Lower leg skin (tissue), 4 donors: ENCODE results near the gene CD82. TPM values are rescaled to one million over a fixed set of nuclear protein-coding genes. Genes with fewer than 3 reads are reported as not detected.

Source experiments
- DNase-seq, 2 donors: peaks; one replicate each; pipeline ENCODE4 v3.0.0-alpha.2; 2019; ENCODE audit warnings: low spot score in 2 of 2
- H3K4me3 ChIP-seq: fragments of 200-600 bp; sonication (generic); 2 replicates; pipeline ENCODE4 v1.5.1; 2017; ENCODE audit warnings: mild to moderate bottlenecking, low read depth; ENCODE audit not compliant: poor library complexity, severe bottlenecking
- CTCF ChIP-seq, 3 donors: fragments of 450-650 bp; IDR thresholded peaks; one replicate each; pipeline ENCODE4 v1.5.1; 2016; ENCODE audit warnings: antibody characterized with exemption in 3 of 3, mild to moderate bottlenecking in 3 of 3, moderate library complexity in 2 of 3
- POLR2A ChIP-seq, 2 donors: fragments of 450-650 bp; IDR thresholded peaks; one replicate each; pipeline ENCODE4 v1.6.1; 2016 to 2017; ENCODE audit warnings: antibody characterized with exemption in 2 of 2, mild to moderate bottlenecking in 1 of 2, moderate library complexity in 1 of 2
- WGBS, 2 donors: methylation state at CpG; one replicate each; pipeline ENCODE4 v1.1.5; 2018; 5-methylcytosine and 5-hydroxymethylcytosine counted together
- intact Hi-C: fragments of 100-400 bp; cut with DNase I; formaldehyde crosslinking; loops from one replicate; pipeline ENCODE4 v1.15.0; 2023; ENCODE audit warnings: low total_unique reads
- total RNA-seq, 4 donors: library from RNA; depleted of rRNA; stranded (reverse); fragments of >200 nt; gene quantifications; one replicate each; pipeline ENCODE4 v1.1.0, GENCODE V29; 2016

CD82 gene
- total RNA-seq, 4 donors from 2014 or later = 47.1 to 95.4 (median 76.6) TPM

- 63 to 66% methylated on average over 5 of the region's 5 CpGs for WGBS, 2 donors
- intact Hi-C loops = no loop called here
- H3K4me3 ChIP-seq = no peak overlapping the region
- DNase-seq = no peak
- TF ChIP-seq CTCF (IDR thresholded peaks at IDR 0.05) (no peak), POLR2A (IDR thresholded peaks at IDR 0.05) (no peak)
Measured at GRCh38 chr11:44578279-44578678, 12.8 kb downstream of the CD82 start.

- DNase-seq = no peak
- H3K4me3 ChIP-seq = no peak overlapping the region
- TF ChIP-seq POLR2A (IDR thresholded peaks at IDR 0.05) = no peak
- TF ChIP-seq CTCF (IDR thresholded peaks at IDR 0.05) = no peak
- intact Hi-C loops = no loop called here
- 54 to 55% methylated on average over 6 of the region's 6 CpGs for WGBS, 2 donors
Measured at GRCh38 chr11:44579302-44579761, 13.9 kb downstream of the CD82 start.

DNA sequence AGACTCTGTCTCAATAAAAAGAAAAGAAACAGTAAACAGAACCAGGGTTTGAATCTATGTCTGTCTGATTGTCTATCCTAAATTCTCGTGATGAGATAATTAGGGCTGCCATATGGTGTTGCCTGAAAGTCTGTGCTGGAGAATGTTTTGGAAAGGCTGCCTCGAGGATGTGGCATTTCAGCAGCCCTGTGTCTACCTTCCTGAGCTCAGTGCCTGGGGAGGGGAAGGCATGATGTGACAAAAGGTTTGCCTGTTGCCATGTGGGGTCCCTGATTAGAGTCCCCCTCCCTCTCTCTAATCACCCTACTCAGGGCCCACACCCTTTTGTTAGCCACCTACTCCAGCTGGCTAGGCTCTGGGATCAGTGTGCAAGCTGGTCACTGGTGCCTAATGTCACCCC lies 15.2 kb downstream of the CD82 start:
- intact Hi-C loops = no loop called here
- no peak for DNase-seq
- no peak overlapping the region for H3K4me3 ChIP-seq
- WGBS, 2 donors = 64 to 80% methylated on average over 2 of the region's 2 CpGs
- TF ChIP-seq CTCF (IDR thresholded peaks at IDR 0.05) (no peak), POLR2A (IDR thresholded peaks at IDR 0.05) (no peak)

DNA sequence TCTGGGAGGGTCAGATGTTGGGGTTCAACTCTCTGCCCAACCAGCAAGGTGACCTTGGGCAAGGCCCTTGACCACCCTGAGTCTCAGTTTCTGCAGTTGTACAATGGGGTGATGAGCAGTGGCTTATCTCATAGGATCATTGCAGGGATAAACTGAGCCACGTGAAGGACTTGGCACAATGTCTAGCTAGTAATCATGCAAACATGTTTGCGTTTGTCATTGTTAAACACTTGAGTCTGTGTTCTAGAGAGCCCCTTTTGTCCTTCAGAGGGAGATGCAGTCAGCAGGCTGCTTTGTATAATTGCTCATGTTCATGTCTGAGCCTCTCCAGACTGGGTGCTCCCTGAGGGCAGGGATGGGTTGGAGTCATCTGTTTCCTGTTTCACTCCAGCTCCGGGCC lies 15.8 kb downstream of the CD82 start:
- 21 to 38% methylated on average over 3 of the region's 3 CpGs for WGBS, 2 donors
- DNase-seq = no peak
- TF ChIP-seq POLR2A (IDR thresholded peaks at IDR 0.05) = no peak
- TF ChIP-seq CTCF (IDR thresholded peaks at IDR 0.05) = no peak
- no peak overlapping the region for H3K4me3 ChIP-seq
- intact Hi-C loops = no loop called here

DNA sequence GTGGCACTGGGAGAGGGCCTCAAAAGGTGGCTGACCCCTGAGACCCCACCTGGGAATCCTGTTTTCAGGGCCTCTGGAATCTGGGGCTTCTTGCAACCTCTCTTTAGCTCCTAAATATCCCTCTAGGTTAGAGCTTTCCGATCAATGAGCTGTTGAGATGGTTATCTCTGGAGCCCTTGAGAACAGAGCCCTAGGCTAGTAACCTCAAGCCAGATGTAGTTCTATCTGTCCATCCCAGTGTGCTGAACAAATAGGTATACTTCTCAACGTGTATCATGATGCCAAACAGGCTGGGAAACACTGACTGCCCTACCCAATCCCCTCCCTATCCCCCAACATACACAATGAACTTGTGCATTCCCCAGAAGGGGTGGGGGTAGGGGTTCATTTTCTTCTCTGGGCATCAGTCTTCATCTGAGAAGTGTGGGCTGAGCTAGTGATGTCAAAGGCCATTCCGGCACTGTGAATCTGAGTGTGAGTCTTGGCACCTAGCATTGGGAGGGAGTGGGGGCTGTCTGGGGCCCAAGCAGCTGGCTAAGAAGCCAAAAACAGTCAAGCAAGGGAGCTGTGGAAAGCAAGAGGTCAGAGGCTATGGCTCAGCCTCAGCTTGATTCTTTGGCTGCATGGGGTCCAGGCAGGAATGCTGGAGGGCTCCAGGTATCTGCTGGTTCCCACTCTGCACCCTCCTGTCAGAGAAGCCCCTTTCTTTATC lies 17.3 kb downstream of the CD82 start:
- H3K4me3 ChIP-seq = no peak overlapping the region
- intact Hi-C loops = no loop called here
- no peak for DNase-seq
- 70 to 81% methylated on average over 2 to 3 of the region's 3 CpGs for WGBS, 2 donors
- TF ChIP-seq CTCF (IDR thresholded peaks at IDR 0.05) (no peak), POLR2A (IDR thresholded peaks at IDR 0.05) (no peak)

DNA sequence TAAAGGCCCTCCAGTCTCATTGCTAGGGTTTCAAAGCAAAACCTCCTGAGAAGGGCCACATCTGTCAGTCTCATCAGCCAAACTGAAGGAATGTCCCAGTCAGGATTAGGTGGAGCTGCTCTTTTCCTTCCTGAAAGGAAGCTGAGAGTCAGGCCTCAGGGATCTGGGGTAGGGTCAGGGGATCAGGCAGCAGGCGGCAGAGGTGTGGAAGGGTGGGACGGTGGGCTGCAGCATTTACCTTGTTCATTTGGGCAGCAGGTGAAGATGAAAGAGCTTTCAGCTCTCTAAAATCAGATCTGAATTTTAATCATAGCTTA lies 17.8 kb downstream of the CD82 start:
- TF ChIP-seq CTCF (IDR thresholded peaks at IDR 0.05) (no peak), POLR2A (IDR thresholded peaks at IDR 0.05) (no peak)
- DNase-seq = no peak
- WGBS, 2 donors = 95 to 96% methylated on average over 2 of the region's 2 CpGs

More for the DNA sequence above, 17.8 kb downstream of the CD82 start:
- intact Hi-C loops = no loop called here
- no peak overlapping the region for H3K4me3 ChIP-seq
